Smooth muscle cell (in vitro differentiated cells): ENCODE data around the gene PPP4R2. TPM values are rescaled to one million over a fixed set of nuclear protein-coding genes. Genes with fewer than 3 reads are reported as not detected.

Experiments used
- DNase-seq: peaks from one replicate; lab custom pipeline; 2025; ENCODE audit not compliant: unreplicated experiment; lab: John Stamatoyannopoulos, UW
- H2AFZ ChIP-seq: fragments of 200-600 bp; sonication (generic); 2 replicates; pipeline ENCODE4 v1.6.0; 2016; ENCODE audit warnings: antibody characterized with exemption, low read depth, mild to moderate bottlenecking
- H3F3A ChIP-seq: fragments of 200-600 bp; sonication (generic); 2 replicates; pipeline ENCODE4 v1.6.0; 2017; ENCODE audit warnings: antibody characterized with exemption, low read depth
- H3K27ac ChIP-seq: fragments of 200-600 bp; sonication (generic); 2 replicates; pipeline ENCODE4 v1.5.1; 2016; ENCODE audit warnings: low read depth, mild to moderate bottlenecking
- H3K27me3 ChIP-seq: fragments of 200-600 bp; sonication (generic); 2 replicates; pipeline ENCODE4 v1.6.1; 2016; ENCODE audit warnings: low read depth, mild to moderate bottlenecking
- H3K36me3 ChIP-seq: fragments of 200-600 bp; sonication (generic); 2 replicates; pipeline ENCODE4 v1.5.1; 2016; ENCODE audit warnings: low read depth
- H3K4me1 ChIP-seq: fragments of 200-600 bp; sonication (generic); 2 replicates; pipeline ENCODE4 v1.5.1; 2016; ENCODE audit warnings: low read depth
- H3K4me2 ChIP-seq: fragments of 200-600 bp; sonication (generic); 2 replicates; pipeline ENCODE4 v1.6.0; 2016; ENCODE audit warnings: mild to moderate bottlenecking
- H3K4me3 ChIP-seq: fragments of 200-600 bp; sonication (generic); 2 replicates; pipeline ENCODE4 v1.5.1; 2016; ENCODE audit warnings: mild to moderate bottlenecking
- H3K79me2 ChIP-seq: fragments of 200-600 bp; sonication (generic); 2 replicates; pipeline ENCODE4 v1.6.0; 2016; ENCODE audit warnings: low read depth, mild to moderate bottlenecking
- H3K9ac ChIP-seq: fragments of 200-600 bp; sonication (generic); 2 replicates; pipeline ENCODE4 v1.6.0; 2016; ENCODE audit warnings: low read depth
- H3K9me3 ChIP-seq: fragments of 200-600 bp; sonication (generic); replicated peaks from 2 replicates; pipeline ENCODE4 v1.5.1; 2016; ENCODE audit warnings: low read depth
- H4K20me1 ChIP-seq: fragments of 200-600 bp; sonication (generic); 2 replicates; pipeline ENCODE4 v1.6.0; 2016; ENCODE audit warnings: low read depth
- WGBS: methylation state at CpG from one replicate; pipeline ENCODE4 v1.1.7; 2016; ENCODE audit warnings: low lambda C conversion rate; 5-methylcytosine and 5-hydroxymethylcytosine counted together
- polyA plus RNA-seq: library from polyadenylated mRNA; unstranded; fragments of >200 nt; fragmentation: Nextera tagmentation; extraction: Ambion mirVana; gene quantifications from 2 replicates; pipeline ENCODE4 v1.2.1, GENCODE V29; 2016
- total RNA-seq: library from RNA; depleted of rRNA; stranded (reverse); fragments of >200 nt; gene quantifications from 2 replicates; pipeline ENCODE4 v1.2.3, GENCODE V29; 2014
- TF ChIP-seq, protein P1 (sequence below): fragments of 200-600 bp; sonication (generic); IDR thresholded peaks from 2 replicates; pipeline ENCODE4 v1.5.1; 2017; ENCODE audit warnings: borderline replicate concordance, mild to moderate bottlenecking, antibody characterized with exemption; ENCODE audit not compliant: insufficient read depth, poor library complexity, severe bottlenecking

Gene PPP4R2
- total and polyA plus RNA-seq, 2 experiments from 2014 or later = 34.6 to 52.2 TPM

GRCh38 chr3:72962317-72962716, 34.3 kb upstream of the PPP4R2 start:
- Histone ChIP-seq H3K79me2 (no peaks in the 10 kb centered on the region), H3K9me3 (no peaks in the 10 kb centered on the region), H3K4me2 (no peak overlapping the region), H3K36me3 (no peaks in the 10 kb centered on the region), H3K9ac (no peak overlapping the region), H3K4me3 (no peak overlapping the region), H3K4me1 (peaks cover 5% of the 10 kb centered on the region), H3K27ac (no peak overlapping the region), H3K27me3 (no peaks in the 10 kb centered on the region), H4K20me1 (no peaks in the 10 kb centered on the region), H3F3A (peaks cover 11% of the 10 kb centered on the region), H2AFZ (no peak overlapping the region)
- TF ChIP-seq, protein P1, sequence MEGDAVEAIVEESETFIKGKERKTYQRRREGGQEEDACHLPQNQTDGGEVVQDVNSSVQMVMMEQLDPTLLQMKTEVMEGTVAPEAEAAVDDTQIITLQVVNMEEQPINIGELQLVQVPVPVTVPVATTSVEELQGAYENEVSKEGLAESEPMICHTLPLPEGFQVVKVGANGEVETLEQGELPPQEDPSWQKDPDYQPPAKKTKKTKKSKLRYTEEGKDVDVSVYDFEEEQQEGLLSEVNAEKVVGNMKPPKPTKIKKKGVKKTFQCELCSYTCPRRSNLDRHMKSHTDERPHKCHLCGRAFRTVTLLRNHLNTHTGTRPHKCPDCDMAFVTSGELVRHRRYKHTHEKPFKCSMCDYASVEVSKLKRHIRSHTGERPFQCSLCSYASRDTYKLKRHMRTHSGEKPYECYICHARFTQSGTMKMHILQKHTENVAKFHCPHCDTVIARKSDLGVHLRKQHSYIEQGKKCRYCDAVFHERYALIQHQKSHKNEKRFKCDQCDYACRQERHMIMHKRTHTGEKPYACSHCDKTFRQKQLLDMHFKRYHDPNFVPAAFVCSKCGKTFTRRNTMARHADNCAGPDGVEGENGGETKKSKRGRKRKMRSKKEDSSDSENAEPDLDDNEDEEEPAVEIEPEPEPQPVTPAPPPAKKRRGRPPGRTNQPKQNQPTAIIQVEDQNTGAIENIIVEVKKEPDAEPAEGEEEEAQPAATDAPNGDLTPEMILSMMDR = no peak
- no peak for DNase-seq

DNA sequence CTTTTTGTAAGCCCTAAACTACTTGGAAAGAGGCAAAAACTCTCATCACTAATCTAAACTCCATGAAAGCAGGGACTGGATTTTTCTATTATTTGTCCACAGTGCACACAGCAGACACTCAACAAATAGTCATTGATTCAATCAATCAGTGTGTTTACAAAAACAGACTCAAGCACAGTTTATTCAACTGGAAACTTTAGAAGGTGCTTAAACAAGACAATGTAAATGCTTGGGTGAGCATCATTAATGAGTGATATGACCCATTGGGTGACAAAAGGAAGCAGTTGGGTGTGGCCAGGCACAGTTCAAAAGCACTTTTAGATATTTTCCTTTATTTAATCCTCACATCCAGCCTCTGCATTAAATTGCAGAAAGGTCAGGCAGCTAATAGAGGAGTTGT, 32.0 kb upstream of the PPP4R2 start:
- no peaks in the 10 kb centered on the region for H3K79me2 ChIP-seq
- TF ChIP-seq, protein P1 = no peak
- H3K9me3 ChIP-seq = no peaks in the 10 kb centered on the region
- no peak for DNase-seq
- H3K9ac ChIP-seq = no peak overlapping the region
- H3K4me2 ChIP-seq = no peak overlapping the region
- H4K20me1 ChIP-seq = no peaks in the 10 kb centered on the region
- H3K27ac ChIP-seq = no peak overlapping the region
- H3K27me3 ChIP-seq = no peaks in the 10 kb centered on the region
- no peak overlapping the region for H2AFZ ChIP-seq
- H3K4me3 ChIP-seq = no peak overlapping the region
- no peaks in the 10 kb centered on the region for H3K4me1 ChIP-seq
- H3F3A ChIP-seq = peaks cover 11% of the 10 kb centered on the region
- no peaks in the 10 kb centered on the region for H3K36me3 ChIP-seq

GRCh38 chr3:72968266-72968664, 28.3 kb upstream of the PPP4R2 start:
- H3K9me3 ChIP-seq = no peaks in the 10 kb centered on the region
- no peaks in the 10 kb centered on the region for H3K79me2 ChIP-seq
- no peaks in the 10 kb centered on the region for H3K36me3 ChIP-seq
- H3K27me3 ChIP-seq = no peaks in the 10 kb centered on the region
- TF ChIP-seq, protein P1 = no peak
- no peak overlapping the region for H3K27ac ChIP-seq
- DNase-seq = no peak
- H3K4me3 ChIP-seq = no peak overlapping the region
- no peak overlapping the region for H3K4me2 ChIP-seq
- H2AFZ ChIP-seq = no peak overlapping the region
- no peaks in the 10 kb centered on the region for H3F3A ChIP-seq
- no peaks in the 10 kb centered on the region for H3K4me1 ChIP-seq
- no peak overlapping the region for H3K9ac ChIP-seq
- WGBS = 96% methylated on average over 1 of the region's 1 CpG
- no peaks in the 10 kb centered on the region for H4K20me1 ChIP-seq

DNA sequence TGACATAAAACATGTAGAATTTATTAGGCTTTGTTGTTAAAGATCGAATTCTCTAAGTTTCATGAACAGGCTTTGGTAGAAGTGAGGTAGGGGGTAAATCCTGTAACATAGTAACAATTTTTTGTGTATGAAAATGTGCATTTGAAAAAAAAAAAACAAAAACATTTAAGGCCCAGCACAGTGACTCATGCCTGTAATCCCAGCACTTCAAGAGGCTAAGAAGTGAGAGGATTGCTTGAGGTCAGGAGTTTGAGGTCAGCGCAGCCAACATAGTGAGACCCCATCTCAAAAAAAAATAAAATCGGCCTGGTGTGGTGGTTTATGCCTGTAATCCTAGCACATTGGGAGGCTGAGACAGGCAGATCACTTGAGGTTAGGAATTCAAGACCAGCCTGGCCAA, 26.8 kb upstream of the PPP4R2 start:
- 85% methylated on average over 3 of the region's 3 CpGs for WGBS

More for the DNA sequence above, 26.8 kb upstream of the PPP4R2 start:
- no peaks in the 10 kb centered on the region for H3K4me1 ChIP-seq
- H3K27ac ChIP-seq = peak overlapping the region; percentile 12
- no peak overlapping the region for H3K9ac ChIP-seq
- no peaks in the 10 kb centered on the region for H3K27me3 ChIP-seq
- no peak for DNase-seq
- TF ChIP-seq, protein P1 = no peak
- no peak overlapping the region for H3K4me2 ChIP-seq
- H4K20me1 ChIP-seq = no peaks in the 10 kb centered on the region
- H3K79me2 ChIP-seq = no peaks in the 10 kb centered on the region
- no peak overlapping the region for H3K4me3 ChIP-seq
- no peaks in the 10 kb centered on the region for H3K9me3 ChIP-seq
- no peak overlapping the region for H2AFZ ChIP-seq
- no peaks in the 10 kb centered on the region for H3K36me3 ChIP-seq
- H3F3A ChIP-seq = no peaks in the 10 kb centered on the region
